GM12878 (cell line): ENCODE measurements around the gene SCT. TPM values are rescaled to one million over a fixed set of nuclear protein-coding genes. Genes with fewer than 3 reads are reported as not detected.

Source experiments
- BCL11A ChIP-seq: IDR thresholded peaks from 2 replicates; pipeline ENCODE4 v1.6.1; 2011; ENCODE audit warnings: low read depth, low read length
- BMI1 ChIP-seq: fragments of 450-650 bp; IDR thresholded peaks from 2 replicates; pipeline ENCODE4 v1.6.1; 2016; ENCODE audit warnings: mild to moderate bottlenecking, moderate library complexity, borderline replicate concordance
- BRCA1 ChIP-seq: IDR thresholded peaks from 2 replicates; pipeline ENCODE4 v1.6.1; 2011; ENCODE audit warnings: low read depth, low read length, improper control_type of control experiment
- CHD2 ChIP-seq: IDR thresholded peaks from 2 replicates; pipeline ENCODE4 v1.6.1; 2011; ENCODE audit warnings: low read depth, low read length, improper control_type of control experiment, borderline replicate concordance
- CHD4 ChIP-seq: fragments of 200-600 bp; sonication (generic); IDR thresholded peaks from 2 replicates; pipeline ENCODE4 v1.6.1; 2016; ENCODE audit warnings: mild to moderate bottlenecking
- CREM ChIP-seq: IDR thresholded peaks from 2 replicates; pipeline ENCODE4 v1.6.1; 2014; ENCODE audit warnings: antibody characterized with exemption, low read depth
- CUX1 ChIP-seq: IDR thresholded peaks from 2 replicates; pipeline ENCODE4 v1.6.1; 2012; ENCODE audit warnings: improper control_type of control experiment, low read depth, low read length; ENCODE audit not compliant: insufficient replicate concordance
- E2F4 ChIP-seq: IDR thresholded peaks from 2 replicates; pipeline ENCODE4 v1.6.1; 2012; ENCODE audit warnings: low read depth, low read length, improper control_type of control experiment
- FOS ChIP-seq: IDR thresholded peaks from 3 replicates; pipeline ENCODE4 v1.6.1; 2011; ENCODE audit warnings: borderline replicate concordance; ENCODE audit not compliant: insufficient read length; ENCODE audit errors: extremely low read depth
- FOXM1 ChIP-seq: IDR thresholded peaks from 2 replicates; pipeline ENCODE4 v1.6.1; 2012; ENCODE audit warnings: low read depth, mild to moderate bottlenecking, inconsistent platforms, low read length, moderate library complexity
- HDAC2 ChIP-seq: fragments of 200-600 bp; sonication (generic); IDR thresholded peaks from 2 replicates; pipeline ENCODE4 v1.6.1; 2017
- KDM1A ChIP-seq: fragments of 200-600 bp; sonication (generic); IDR thresholded peaks from 2 replicates; pipeline ENCODE4 v1.6.1; 2016; ENCODE audit warnings: borderline replicate concordance
- NFYA ChIP-seq: IDR thresholded peaks from 2 replicates; pipeline ENCODE4 v1.6.1; 2011; ENCODE audit warnings: low read depth, mild to moderate bottlenecking, low read length, improper control_type of control experiment, borderline replicate concordance
- POLR2A ChIP-seq: IDR thresholded peaks from 2 replicates; pipeline ENCODE4 v1.6.1; 2011; ENCODE audit warnings: low read depth, mild to moderate bottlenecking, low read length
- POU2F2 ChIP-seq: IDR thresholded peaks from 3 replicates; pipeline ENCODE4 v1.6.1; 2011; ENCODE audit warnings: low read depth, mild to moderate bottlenecking, low read length, borderline replicate concordance
- SMC3 ChIP-seq: IDR thresholded peaks from 2 replicates; pipeline ENCODE4 v1.6.1; 2011; ENCODE audit warnings: low read length, improper control_type of control experiment, borderline replicate concordance
- SPI1 ChIP-seq: IDR thresholded peaks from 2 replicates; pipeline ENCODE4 v1.6.1; 2011; ENCODE audit warnings: low read depth, mild to moderate bottlenecking, low read length, moderate library complexity, borderline replicate concordance; ENCODE audit not compliant: insufficient read depth
- TAF1 ChIP-seq: IDR thresholded peaks from 2 replicates; pipeline ENCODE4 v1.6.1; 2011; ENCODE audit warnings: mild to moderate bottlenecking, low read depth, low read length, borderline replicate concordance
- YBX1 ChIP-seq: fragments of 450-650 bp; IDR thresholded peaks from 2 replicates; pipeline ENCODE4 v1.6.1; 2016; ENCODE audit warnings: antibody characterized with exemption
- ZNF207 ChIP-seq: fragments of 450-650 bp; IDR thresholded peaks from 2 replicates; pipeline ENCODE4 v1.6.1; 2014; ENCODE audit warnings: antibody characterized with exemption, mild to moderate bottlenecking, borderline replicate concordance
- polyA plus RNA-seq, 11 experiments: library from polyadenylated mRNA; depleted of rRNA in 4 of 11; unstranded in 6 of 11; stranded (reverse) in 5 of 11; fragments of >200 nt; fragmentation: Nextera tagmentation in 4 of 11; fragmentation: Illumina TruSeq in 1 of 11; extraction: Ambion mirVana in 4 of 11; extraction: Trizol in 1 of 11; gene quantifications; 1 replicate in 1 of 11; 2 replicates in 10 of 11; pipeline versions ENCODE4 v1.2.1 to v1.2.3, GENCODE V29; 2011 to 2016; ENCODE audit warnings: inconsistent platforms in 2 of 11, missing spikeins in 2 of 11, low read depth in 1 of 11
- total RNA-seq, 4 experiments: library from RNA; depleted of rRNA in 3 of 4; stranded (reverse); fragments of >200 nt in 3 of 4; fragmentation: Illumina TruSeq in 1 of 4; extraction: Trizol in 1 of 4; gene quantifications; 2 replicates each; pipeline versions ENCODE4 v1.2.1 to v1.2.3, GENCODE V29; 2013 to 2021
- TF ChIP-seq, protein P1 (sequence below): fragments of 150-350 bp; IDR thresholded peaks from 2 replicates; pipeline ENCODE4 v1.6.1; 2016; ENCODE audit warnings: low read depth, low read length

Gene SCT
- total and polyA plus RNA-seq, 10 of the 15 experiments (the other 5 are each of a cell fraction or from before 2014, with no cell fraction given): not detected

GRCh38 chr11:615504-616319 lies 11.3 kb downstream of the SCT start, which contains the start of gene IRF7 (continued):
- TF ChIP-seq POU2F2 (peak; percentile 94; the same call in 2 of the 3 replicates), FOXM1 (no peak; the same call in 1 of the 2 replicates), BRCA1 (no peak), SMC3 (no peak), CUX1 (no peak), BMI1 (no peak), CHD4 (no peak), FOS (no peak), CREM (peak; percentile 47; the same call in 1 of the 2 replicates), E2F4 (no peak; the same call in 1 of the 2 replicates), BCL11A (peak; percentile 16; the same call in 1 of the 2 replicates), POLR2A (peak; percentile 93), ZNF207 (no peak), HDAC2 (no peak), KDM1A (no peak), CHD2 (peak; percentile 67), NFYA (no peak), TAF1 (peak; percentile 88; the same call in 1 of the 2 replicates), YBX1 (no peak), SPI1 (peak; percentile 98)
- TF ChIP-seq, protein P1, sequence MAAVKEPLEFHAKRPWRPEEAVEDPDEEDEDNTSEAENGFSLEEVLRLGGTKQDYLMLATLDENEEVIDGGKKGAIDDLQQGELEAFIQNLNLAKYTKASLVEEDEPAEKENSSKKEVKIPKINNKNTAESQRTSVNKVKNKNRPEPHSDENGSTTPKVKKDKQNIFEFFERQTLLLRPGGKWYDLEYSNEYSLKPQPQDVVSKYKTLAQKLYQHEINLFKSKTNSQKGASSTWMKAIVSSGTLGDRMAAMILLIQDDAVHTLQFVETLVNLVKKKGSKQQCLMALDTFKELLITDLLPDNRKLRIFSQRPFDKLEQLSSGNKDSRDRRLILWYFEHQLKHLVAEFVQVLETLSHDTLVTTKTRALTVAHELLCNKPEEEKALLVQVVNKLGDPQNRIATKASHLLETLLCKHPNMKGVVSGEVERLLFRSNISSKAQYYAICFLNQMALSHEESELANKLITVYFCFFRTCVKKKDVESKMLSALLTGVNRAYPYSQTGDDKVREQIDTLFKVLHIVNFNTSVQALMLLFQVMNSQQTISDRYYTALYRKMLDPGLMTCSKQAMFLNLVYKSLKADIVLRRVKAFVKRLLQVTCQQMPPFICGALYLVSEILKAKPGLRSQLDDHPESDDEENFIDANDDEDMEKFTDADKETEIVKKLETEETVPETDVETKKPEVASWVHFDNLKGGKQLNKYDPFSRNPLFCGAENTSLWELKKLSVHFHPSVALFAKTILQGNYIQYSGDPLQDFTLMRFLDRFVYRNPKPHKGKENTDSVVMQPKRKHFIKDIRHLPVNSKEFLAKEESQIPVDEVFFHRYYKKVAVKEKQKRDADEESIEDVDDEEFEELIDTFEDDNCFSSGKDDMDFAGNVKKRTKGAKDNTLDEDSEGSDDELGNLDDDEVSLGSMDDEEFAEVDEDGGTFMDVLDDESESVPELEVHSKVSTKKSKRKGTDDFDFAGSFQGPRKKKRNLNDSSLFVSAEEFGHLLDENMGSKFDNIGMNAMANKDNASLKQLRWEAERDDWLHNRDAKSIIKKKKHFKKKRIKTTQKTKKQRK: no peak
